ENCODE measurements around the gene TBC1D7. TPM values are rescaled to one million over a fixed set of nuclear protein-coding genes. Genes with fewer than 3 reads are reported as not detected.

The TBC1D7 gene
- total and polyA plus RNA-seq, 2 donors (not counting 1 experiment from before 2014, with no cell fraction given) = 21.5 to 22.3 TPM

DNA sequence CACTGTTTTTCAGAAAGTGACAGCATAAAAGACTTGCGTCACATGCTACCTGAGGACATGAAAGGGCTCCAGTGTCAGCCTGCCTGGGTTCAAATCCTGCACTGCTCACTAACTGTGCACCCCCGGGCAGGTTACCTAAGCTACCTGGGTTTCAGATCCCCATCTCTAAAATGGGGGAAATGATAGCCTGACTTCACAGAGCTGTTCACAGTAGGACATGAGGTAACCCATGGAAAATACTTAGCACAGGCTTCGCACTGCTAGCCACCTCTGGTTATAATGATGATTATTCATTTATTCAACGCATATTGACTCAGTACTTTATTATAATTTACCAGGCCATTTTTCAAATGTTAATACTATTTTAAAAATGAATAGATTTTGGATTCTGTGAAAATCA lies 23.0 kb downstream of the TBC1D7 start:
- peak; percentile 35 for DNase-seq
- H3K4me1 ChIP-seq (ENCODE audit: control insufficient read depth in 2 of 2, insufficient read depth in 2 of 2, low read length in 2 of 2) = peaks cover 37 to 41% of the 10 kb centered on the region in 2 donors
- H3K4me3 ChIP-seq (ENCODE audit: control extremely low read depth in 1 of 5, extremely low read depth in 1 of 5, insufficient read depth in 1 of 5, low read depth in 2 of 5, low read length in 4 of 5) = peak overlapping the region in 2 of 5 experiments; percentile 2 to 33
- CTCF ChIA-PET = interaction anchor here (1.1 to 4.1 kb wide), 5 partner anchors 26 to 270 kb away, joined by 4 to 35 read pairs (median 19); no protein-coding TSS in a partner anchor
- peak overlapping the region; percentile 37 for H2AFZ ChIP-seq (ENCODE audit: insufficient read depth, low read depth, low read length, poor library complexity, severe bottlenecking)
- TF ChIP-seq EZH2 (IDR thresholded peaks at IDR 0.05; ENCODE audit: borderline replicate concordance, insufficient read depth, low read depth, low read length, poor library complexity, severe bottlenecking) (no peak), CTCF (IDR thresholded peaks at IDR 0.05) (no peak)
- H3K4me2 ChIP-seq (replicated peaks; ENCODE audit: low read depth, low read length, poor library complexity, severe bottlenecking) = peak overlapping the region; percentile 64
- H3K36me3 ChIP-seq (replicated peaks in 1 of 2; ENCODE audit: control extremely low read depth in 1 of 2, control insufficient read depth in 1 of 2, extremely low read depth in 1 of 2, insufficient read depth in 2 of 2, low read length in 1 of 2) = peaks cover 17 to 36% of the 10 kb centered on the region in 2 experiments
- no peaks in the 10 kb centered on the region for H3K27me3 ChIP-seq (replicated peaks in 1 of 4; ENCODE audit: control extremely low read depth in 1 of 4, control insufficient read depth in 3 of 4, insufficient read depth in 4 of 4, low read length in 3 of 4)
- no peaks in the 10 kb centered on the region for H3K9me3 ChIP-seq (ENCODE audit: control extremely low read depth in 1 of 3, control insufficient read depth in 2 of 3, insufficient read depth in 1 of 3, low read length in 2 of 3)
- Mint-ChIP-seq H3K4me3 (peak overlapping the region; percentile 76), H3K27ac (peak overlapping the region; percentile 90), H3K4me1 (peaks cover 54% of the 10 kb centered on the region), H3K27me3 (no peaks in the 10 kb centered on the region), H3K9me3 (ENCODE audit: insufficient read depth) (no peaks in the 10 kb centered on the region)
- peak overlapping the region; percentile 76 to 78 for H3K27ac ChIP-seq (ENCODE audit: low read length in 2 of 2)
- H3K79me2 ChIP-seq (ENCODE audit: control insufficient read depth, insufficient read depth, low read length) = peaks cover 45% of the 10 kb centered on the region
- ATAC-seq (ENCODE audit: low read depth) = no peak
- intact Hi-C loops (cut with micrococcal nuclease) = loop anchor here (1.0 kb wide), 1 partner anchor 23 kb away; the partner anchor contains the start of gene TBC1D7
- peak overlapping the region; percentile 44 for H3K9ac ChIP-seq (ENCODE audit: low read length)
- WGBS (ENCODE audit: insufficient coverage) = 48% methylated on average over 2 of the region's 4 CpGs
- no peaks in the 10 kb centered on the region for H4K20me1 ChIP-seq (ENCODE audit: control insufficient read depth, insufficient read depth, low read length, poor library complexity, severe bottlenecking)
- POLR2A ChIA-PET = interaction anchor here (1.2 to 2.0 kb wide), 2 partner anchors 23 to 31 kb away, joined by 4 to 7 read pairs; partner anchors contain the start of gene TBC1D7

DNA sequence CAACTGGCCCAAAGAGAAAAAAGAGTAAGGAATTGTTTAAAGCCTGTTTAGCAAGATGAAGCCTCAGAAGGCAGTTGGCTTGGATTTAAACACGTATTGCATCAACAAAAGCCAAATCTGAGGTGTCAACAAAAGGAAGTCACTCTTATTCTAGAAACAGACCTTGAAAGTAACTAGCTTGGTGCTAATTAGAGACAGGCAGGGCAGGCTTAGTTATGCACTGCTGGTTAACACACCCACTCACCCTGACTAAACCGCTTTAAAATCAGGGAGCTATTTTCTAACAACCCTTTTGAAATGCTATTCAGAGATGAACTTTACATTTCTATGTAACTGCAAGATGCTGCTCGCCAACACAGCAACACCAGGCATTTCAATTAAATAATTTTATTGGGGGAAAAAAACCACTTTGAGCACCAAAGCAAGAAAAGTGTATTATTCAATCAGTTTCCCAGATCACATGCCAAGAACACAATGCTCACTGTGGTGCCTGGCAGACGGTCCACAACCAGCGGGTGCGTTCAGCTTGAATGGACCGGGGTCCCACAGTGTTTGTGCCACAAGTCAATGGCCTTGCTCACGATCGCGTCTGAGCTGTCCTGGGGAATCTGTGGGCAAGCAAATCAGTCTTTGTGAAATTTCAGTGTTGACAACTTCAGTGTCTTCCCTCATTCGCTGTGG lies 23.6 kb downstream of the TBC1D7 start:
- TF ChIP-seq EZH2 (IDR thresholded peaks at IDR 0.05; ENCODE audit: borderline replicate concordance, insufficient read depth, low read depth, low read length, poor library complexity, severe bottlenecking) (no peak), CTCF (IDR thresholded peaks at IDR 0.05) (no peak)
- Mint-ChIP-seq H3K27ac (peak overlapping the region; percentile 90), H3K27me3 (no peaks in the 10 kb centered on the region), H3K4me3 (peak overlapping the region; percentile 76), H3K4me1 (peaks cover 59% of the 10 kb centered on the region), H3K9me3 (ENCODE audit: insufficient read depth) (no peaks in the 10 kb centered on the region)
- ATAC-seq (ENCODE audit: low read depth) (peak; percentile 60), DNase-seq (peak; percentile 64)
- Histone ChIP-seq H3K4me3 (ENCODE audit: control extremely low read depth in 1 of 5, extremely low read depth in 1 of 5, insufficient read depth in 1 of 5, low read depth in 2 of 5, low read length in 4 of 5) (peak overlapping the region in 3 of 5 experiments; percentile 2 to 33 (median 20)), H4K20me1 (ENCODE audit: control insufficient read depth, insufficient read depth, low read length, poor library complexity, severe bottlenecking) (no peaks in the 10 kb centered on the region), H3K4me1 (ENCODE audit: control insufficient read depth in 2 of 2, insufficient read depth in 2 of 2, low read length in 2 of 2) (peaks cover 40 to 41% of the 10 kb centered on the region in 2 donors), H3K27me3 (replicated peaks in 1 of 4; ENCODE audit: control extremely low read depth in 1 of 4, control insufficient read depth in 3 of 4, insufficient read depth in 4 of 4, low read length in 3 of 4) (no peaks in the 10 kb centered on the region), H3K4me2 (replicated peaks; ENCODE audit: low read depth, low read length, poor library complexity, severe bottlenecking) (peak overlapping the region; percentile 64), H3K9me3 (ENCODE audit: control extremely low read depth in 1 of 3, control insufficient read depth in 2 of 3, insufficient read depth in 1 of 3, low read length in 2 of 3) (no peaks in the 10 kb centered on the region), H3K36me3 (replicated peaks in 1 of 2; ENCODE audit: control extremely low read depth in 1 of 2, control insufficient read depth in 1 of 2, extremely low read depth in 1 of 2, insufficient read depth in 2 of 2, low read length in 1 of 2) (peaks cover 14 to 41% of the 10 kb centered on the region in 2 experiments), H3K27ac (ENCODE audit: low read length in 2 of 2) (peak overlapping the region; percentile 76 to 78), H3K79me2 (ENCODE audit: control insufficient read depth, insufficient read depth, low read length) (peaks cover 48% of the 10 kb centered on the region), H2AFZ (ENCODE audit: insufficient read depth, low read depth, low read length, poor library complexity, severe bottlenecking) (peak overlapping the region; percentile 37), H3K9ac (ENCODE audit: low read length) (peak overlapping the region; percentile 44)
- 23% methylated on average over 9 of the region's 11 CpGs for WGBS (ENCODE audit: insufficient coverage)
- POLR2A ChIA-PET = interaction anchor here (1.0 to 2.0 kb wide), 4 partner anchors 24 to 222 kb away, joined by 3 to 7 read pairs (median 4); partner anchors contain the start of gene TBC1D7
- CTCF ChIA-PET = interaction anchor here (0.7 to 4.1 kb wide), 7 partner anchors 24 to 270 kb away, joined by 3 to 35 read pairs (median 12); partner anchors contain the start of gene TBC1D7
- intact Hi-C loops (cut with micrococcal nuclease) = loop anchor here (1.0 kb wide), 1 partner anchor 24 kb away; the partner anchor contains the start of gene TBC1D7

Data from B cell (primary cell).